Superior temporal gyrus (tissue), 1 donor: Measurements from ENCODE around the gene SERTAD2.
A peak's percentile ranks its signal among the peaks of the same experiment; 100 is the strongest.

ENCODE experiments used
- DNase-seq: peaks from one replicate; pipeline ENCODE4 v3.0.0-alpha.2; 2016; ENCODE audit errors: extremely low spot score

SERTAD2 gene

DNA sequence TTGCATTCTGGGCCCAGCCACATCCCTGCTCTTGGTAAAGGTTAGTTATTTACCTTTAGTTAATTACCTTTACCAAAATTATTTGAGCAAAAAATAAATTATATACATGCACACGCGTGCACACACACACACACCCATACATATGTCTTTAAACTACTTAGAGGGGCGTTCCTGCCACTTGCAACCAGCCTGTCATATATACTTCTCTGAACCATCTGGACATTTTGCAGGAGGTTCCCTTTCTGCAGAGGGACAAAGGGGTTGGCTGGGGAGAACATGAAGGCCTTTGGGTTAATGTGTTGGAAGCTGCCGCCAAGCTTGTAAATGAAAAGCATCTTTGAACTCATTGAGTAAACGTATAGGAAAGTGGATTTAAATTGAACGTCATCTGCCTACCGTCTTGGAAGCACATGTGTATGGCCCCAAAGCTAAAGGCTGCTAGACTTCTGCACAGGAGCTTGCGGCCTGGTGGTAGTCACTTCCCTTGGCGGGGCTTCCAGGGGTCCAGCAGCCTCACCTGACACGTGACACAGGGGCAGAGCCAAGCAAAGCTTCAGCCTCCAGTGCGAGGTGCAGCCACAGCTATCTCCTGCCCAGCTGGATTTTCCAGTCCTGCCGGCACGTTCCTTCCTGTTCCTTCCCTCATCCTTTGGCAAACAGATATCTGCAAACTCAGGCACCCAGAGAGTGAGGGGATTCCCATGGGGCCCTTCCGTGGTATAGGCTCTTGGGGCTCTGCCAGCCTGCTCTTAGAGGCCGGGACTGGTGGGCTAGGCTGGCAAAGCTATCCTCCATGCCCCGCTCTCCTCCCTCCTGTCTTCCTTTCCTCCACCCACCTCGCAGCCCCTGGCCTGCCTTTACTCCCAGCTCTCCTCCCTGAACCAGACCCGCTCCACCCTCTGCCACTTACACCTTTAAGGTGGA lies 46.1 kb downstream of the SERTAD2 start:
- DNase-seq = no peak

DNA sequence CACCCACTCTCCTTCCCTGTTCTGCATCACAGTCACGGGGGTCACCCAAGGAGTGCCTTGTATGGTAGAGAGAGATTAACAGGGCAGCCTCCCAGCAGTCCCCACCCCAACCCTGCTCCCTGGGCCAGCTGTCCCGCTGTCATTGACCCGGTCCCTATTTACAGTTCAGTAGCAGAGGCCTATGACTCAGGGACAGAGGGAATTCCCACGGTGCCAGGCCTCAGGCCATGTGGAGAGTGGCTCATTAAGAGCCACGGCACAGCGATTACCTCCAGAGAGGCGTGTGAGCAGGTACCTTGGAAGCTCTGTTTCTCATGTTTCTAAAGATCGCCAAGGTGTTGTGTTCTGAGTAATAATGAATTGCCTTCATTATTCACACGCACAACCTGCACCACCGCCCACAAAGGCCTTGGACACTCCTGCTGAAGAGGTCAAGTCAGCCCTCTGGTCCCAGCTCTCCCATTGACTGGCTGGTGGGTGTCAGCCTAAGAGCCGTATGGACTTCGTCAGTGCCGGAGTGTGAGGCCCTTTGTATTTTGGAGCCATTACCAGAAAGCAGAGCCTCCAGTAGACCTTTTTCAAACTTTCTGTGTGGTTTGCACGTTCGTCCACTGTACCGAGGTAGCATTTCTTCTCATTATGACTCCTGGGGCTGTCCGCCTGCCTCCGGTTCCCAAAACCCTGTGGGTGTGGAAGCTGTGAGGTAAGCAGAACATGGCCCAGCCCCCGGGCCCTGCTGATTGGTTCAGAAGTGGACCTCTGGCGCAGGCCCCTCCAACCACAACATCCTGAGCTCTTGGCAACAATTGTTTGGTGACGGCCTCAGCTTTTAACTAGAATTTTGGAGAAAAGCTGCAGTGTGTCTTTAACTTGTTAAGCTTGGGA lies 47.0 kb downstream of the SERTAD2 start:
- DNase-seq = no peak

DNA sequence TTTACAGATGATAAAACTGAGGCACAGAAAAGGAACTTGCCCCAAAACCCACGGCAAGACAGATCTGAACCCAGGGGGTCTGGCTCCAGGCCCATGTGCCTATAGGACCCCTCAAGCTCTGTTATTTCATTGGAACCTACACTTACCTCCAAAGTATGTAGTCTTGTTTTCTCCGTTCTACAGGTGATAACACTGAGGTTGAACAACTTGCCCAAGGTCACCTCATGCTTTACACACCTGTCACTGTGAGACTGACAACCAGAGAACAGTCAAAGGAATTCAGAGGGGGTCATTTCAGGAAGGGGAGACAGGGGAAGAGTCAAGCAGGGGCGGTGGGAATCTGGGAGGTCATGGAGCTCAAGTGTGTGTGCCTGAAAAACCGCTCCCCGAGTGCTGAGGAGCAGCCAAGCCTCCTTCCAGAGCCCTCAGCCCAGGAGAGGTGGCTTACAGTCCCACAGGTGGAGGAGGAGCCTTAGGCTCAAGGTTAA lies 47.7 kb downstream of the SERTAD2 start:
- DNase-seq = no peak

DNA sequence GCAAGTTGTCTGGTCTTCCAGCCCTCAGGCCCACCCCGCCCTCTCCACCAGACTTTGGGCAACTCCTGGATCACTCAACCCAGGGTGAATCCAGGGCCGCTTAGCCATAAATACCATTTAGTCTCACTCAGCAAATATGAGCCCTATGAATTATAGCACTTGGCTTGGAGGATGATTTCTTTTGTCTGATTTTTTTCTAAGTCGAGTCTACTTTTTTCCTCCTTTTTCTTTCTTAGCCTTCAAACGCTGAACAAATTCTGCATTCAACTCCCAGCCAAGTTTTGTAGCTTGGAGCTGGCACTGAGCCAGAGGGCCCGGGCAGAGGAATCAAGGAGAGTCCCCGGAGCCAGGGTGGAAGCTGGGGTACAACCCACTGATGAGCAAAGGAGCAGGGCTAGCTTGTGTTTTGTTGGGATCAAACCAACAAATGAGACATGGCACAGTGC lies 48.7 kb downstream of the SERTAD2 start:
- no peak for DNase-seq

DNA sequence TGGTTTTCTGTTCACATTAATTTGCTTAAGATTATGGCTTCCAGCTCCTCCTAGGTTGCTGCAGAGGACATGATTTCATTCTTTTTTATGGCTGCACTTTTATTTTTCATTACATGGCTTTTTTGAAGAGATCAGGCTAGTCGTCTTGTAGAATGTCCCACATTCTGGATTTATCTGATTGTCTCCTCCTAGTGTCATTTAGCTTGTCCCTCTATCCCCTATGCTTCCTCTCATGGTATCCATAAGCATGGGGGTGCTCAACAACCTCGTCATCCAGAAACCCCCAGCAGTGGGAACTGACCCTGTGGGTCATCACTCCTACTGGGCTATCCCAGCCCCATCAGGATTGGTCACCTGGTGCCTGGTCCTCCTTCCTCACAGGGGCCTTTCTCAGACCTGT lies 49.6 kb downstream of the SERTAD2 start:
- DNase-seq = no peak

DNA sequence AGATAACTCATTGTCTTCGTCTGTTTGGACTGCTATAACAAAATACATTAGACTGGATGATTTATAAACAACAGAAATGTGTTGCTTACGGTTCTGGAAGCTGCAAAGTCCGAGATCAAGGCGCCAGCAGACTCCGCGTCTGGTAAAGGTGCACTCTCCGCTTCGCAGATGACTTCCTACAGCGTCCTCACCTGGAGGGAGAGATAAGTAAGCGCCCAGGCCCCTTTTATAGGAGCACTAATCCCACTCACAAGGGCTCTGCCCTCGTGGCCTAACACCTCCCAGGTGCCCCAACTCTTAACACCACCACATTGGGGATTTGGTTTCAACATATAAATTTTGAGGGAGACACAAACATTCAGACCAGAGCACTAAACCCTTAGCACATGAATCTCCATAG lies 51.3 kb downstream of the SERTAD2 start:
- DNase-seq = no peak

DNA sequence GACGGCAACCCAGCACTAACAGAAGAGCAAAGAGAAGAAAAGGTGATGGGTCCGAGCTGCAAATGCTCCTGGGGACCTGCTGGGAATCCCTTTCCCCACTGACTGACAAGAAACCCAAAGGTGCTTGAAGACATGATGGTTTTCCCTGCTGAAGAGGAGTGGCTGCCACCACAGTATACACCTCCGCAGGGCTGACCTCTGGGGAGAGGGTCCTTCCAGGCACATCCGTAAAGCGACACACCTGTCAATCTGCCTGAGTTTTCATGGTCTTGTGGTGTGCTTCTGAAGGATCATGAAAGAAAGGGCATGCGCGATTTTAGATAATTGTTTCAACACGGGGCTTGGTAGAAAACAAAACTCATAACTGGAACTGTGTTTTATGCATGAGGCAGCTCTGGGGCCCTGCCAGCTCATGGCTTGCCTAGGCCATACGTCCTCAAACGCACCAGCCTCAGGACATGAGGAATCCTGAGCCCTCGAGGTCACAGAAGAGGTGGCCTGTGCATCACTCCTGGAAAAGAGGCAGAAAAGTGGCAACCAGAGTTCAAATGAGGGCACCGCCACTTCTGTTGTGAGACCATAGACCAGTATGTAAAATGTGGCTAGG lies 51.8 kb downstream of the SERTAD2 start:
- DNase-seq = no peak

DNA sequence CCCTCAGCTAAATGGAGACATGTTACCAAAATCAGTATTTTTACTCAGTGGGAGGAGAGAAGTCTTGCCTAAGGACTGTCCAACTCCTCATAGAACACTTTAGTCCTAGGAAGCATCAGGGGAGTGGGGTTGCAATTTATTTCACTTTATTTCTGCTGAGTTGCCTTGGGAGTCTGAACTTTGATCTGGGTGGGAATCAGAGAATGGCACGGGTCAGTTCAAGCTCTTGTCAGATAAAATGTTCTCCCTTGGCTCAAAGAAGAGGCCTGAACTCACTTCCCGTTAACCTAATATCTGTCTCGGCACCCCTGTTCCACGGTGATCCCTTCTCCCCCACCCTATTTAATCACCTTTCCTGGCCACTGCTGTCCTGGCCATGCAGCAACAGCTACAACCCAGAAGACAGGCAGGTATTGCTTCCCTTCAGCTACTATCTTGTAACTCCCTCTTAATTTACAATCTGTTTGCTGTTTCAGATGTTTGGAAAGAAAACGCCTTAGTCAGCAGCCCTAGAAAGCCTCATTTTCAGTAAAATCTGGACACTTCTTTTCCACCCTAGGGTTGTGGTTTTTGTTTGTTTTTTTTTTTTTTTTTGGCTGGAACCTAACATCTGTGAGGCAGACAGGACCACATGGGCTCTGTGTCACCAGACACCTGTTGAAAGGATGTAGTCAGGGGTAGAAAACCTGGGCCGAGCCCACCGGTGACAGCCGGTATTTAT lies 52.5 kb downstream of the SERTAD2 start:
- no peak for DNase-seq

DNA sequence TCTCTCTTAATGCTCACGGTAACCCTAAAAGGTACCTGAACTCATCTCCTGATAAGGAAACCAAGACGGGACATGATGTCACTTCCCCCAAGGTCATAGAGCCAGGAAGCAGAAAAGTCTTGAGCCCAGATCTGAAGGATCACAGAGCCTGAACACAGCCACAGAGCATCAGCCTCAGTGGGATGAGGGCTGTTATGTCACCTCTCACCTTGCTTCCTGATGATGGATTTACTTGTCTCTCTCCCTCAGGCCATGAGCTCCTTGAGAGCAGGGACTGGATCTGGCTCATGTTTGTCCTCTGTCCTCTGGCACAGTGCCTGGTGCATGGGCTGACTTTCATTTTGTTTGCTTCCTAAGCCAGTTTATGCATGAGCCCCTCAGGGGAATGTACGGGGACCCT lies 54.2 kb downstream of the SERTAD2 start:
- no peak for DNase-seq

DNA sequence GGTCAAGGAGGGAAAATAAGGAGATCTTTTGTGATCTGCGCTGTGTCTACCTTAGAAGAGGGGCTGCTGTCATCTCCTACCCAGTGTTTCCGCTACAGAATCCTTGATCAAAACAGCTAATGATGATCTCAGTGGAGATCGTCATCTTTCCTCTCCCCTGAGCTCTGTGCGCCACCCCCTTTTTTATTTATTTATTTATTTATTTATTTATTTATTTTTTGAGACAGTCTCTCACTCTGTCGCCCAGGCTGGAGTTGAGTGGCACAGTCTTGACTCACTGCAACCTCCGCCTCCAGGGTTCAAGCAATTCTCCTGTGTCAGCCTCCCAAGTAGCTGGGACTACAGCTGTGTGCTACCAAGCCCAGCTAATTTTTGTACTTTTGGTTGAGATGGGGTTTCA lies 55.5 kb downstream of the SERTAD2 start:
- no peak for DNase-seq

DNA sequence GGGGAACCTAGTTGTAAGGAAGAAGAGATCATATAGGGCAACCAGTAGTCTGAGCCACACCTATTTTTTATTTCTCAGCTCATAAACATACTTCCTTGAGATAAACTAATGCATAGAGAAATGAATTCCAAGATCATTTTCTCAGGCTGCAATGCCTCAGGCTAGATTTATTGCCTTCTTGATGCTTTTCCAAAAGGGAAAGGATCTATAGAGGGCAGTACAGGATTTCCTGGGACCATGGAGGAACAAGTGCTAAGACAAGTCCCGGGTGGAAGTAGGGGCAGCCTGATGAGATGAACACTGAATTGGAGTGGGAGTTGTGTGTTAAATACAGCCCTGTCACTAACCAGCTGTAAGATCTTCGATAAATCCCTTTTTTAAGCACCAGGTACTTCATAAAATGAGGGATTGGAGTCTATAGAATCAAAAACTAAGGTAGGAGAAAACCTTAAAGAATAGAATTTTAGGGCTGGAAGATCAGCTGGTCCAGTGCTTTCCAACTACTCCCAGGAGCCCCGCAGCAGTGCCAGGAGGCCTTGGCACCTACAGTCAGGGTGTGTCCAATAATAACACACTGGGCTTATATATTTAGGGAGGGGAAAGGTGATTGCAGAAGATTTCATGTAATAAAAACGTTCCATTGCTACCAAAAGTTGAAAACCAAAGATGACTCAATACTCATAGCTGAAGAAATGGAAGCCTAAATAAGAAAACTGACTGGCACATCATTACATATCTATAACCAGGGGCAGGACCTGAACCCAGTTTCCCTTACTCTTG lies 58.1 kb downstream of the SERTAD2 start:
- peak; percentile 68 for DNase-seq

DNA sequence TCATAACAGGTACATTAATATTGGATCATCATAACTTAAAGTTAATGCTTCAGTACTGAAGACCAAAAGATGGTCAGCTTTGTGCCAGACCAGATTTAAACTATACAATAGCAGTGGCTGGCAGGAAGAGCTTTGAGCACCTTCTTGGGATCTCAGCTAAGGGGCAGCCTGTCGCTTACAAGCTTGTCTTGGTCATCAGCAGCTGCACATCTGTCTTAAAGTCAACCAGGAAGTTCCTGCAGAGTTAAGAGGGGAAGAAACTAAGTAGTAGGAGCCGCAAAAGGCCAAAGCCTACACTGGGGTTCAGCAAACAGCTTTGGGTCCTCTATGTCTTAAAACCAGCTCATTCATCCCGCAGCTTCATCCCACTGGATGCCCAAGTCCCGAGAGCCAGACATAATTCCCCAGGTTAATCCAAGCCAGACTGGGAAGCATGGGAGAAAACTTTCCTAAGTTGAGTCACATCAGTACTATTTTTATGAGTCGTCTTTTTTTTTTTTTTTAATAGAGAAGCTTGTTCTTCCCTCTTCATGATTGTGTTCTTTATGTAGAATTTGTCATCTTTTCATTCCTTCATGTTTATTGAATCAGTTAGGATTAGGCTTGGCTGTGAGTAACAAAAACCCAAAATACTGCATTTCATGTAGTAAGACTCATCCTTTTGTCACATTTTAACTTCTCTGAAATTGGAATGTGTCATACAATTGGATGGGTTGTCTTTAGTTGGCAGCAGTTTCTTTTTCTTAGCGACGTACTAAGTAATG lies 59.3 kb downstream of the SERTAD2 start:
- DNase-seq = no peak

DNA sequence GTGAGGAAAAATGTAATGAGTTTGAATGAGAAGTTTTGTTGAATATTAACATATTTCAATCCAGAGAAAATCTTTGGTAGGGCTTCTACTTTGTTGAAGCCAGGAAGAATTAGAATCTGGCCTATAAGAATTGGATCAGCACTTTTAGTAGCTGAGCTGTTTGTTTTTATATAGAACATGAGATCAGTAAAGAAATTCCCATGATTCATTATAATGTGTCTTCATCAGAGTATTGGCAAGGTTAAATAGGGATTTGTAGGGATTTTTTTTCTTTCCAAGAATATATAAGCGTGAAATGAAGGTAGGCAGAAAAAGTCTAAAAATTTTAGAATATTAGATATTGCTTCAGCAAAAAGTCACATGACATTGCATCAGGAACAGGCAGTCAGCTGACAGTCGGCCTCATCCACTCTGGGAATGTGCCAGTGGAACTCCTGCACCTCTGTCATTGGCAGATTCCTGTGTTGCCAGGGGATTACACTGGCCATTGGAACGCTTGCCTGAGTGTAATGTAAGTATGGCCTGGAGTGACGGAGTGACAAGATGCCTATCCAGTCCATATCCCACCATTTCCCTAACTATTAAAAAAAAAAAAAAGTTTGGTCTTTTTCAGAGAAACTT lies 60.6 kb downstream of the SERTAD2 start:
- no peak for DNase-seq

DNA sequence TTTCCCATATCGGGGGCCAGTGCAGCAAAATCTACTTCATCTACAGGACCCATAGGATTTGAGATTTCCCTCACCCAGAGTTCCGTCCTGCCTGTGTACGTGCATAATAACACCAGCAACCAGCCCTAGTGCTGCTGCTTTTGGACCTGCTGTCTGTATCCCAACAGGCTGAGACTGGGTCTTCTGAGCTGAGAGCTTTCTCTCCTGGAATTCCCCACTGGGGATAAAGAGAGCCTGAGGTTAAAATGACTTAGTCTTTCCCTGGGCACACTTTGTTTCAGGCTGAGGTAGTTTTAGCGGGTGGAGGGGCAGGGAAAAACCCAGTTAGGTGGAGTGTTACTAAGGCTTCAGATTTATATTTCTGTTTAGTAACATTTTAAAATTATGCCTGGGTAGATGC lies 62.5 kb downstream of the SERTAD2 start:
- no peak for DNase-seq

DNA sequence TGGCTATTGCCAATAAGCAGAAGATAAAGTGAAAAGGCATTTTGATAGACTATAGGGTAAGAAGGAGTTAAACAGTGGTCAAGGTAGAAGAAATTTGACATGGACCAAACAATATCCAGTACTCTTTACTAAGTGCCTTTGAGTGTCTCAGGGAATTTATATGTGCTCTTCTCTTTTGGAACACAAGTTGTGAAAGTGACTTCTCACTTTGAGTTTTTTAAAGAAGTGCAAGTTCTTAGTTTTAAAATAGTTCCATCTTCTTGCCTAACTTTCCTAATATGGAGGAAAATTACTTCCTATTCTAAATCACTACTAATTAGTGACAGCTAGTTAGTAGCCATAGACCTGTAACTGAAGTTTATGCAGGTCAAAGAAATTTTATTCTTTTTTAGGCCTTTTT lies 66.2 kb downstream of the SERTAD2 start:
- DNase-seq = no peak

DNA sequence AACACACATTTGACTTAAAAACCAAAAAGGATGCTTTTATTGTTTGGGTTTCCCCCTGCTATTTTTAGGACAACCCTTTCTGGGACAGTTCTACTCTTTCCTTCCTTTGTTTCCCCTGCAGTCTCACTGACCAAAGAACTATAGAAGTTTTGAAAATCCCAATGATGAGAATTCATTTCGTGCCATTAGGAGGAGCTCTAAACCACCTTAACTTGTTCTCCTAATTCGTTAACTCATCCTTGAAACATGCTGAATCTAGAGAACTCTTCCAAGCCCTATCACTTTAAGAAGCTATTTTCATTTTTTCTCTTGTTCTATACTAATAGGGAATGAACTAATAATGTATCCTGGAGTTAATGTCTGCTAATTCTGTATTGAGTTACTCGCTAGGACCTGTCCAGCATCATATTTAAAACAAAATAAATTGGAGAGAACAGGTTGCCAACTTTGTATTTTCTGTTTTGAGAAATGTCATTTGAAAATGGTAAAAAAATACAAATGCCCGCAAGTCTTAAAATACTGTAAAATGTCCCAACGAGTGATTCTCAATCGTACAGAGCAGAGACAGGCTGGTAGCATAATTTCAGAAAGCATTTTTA lies 66.7 kb downstream of the SERTAD2 start:
- peak; percentile 88 for DNase-seq

DNA sequence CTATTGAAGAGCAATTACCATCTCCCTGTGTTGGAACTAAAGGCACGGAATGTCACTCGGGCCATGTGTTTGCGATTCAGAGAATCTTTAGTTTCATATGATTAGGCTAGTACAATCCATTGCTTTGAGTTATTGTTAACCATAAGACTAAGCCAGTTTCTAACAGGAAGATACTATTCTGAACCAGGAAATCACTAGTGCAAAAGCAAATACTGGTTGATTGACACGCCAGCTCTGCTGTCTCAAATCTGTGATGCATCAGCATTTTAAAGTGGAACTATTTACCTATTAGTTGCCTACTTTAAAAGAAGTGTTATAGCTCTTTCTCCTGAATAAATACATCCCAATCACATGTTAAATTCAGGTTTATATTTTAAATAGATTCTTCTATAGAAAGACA lies 67.7 kb downstream of the SERTAD2 start:
- DNase-seq = no peak

DNA sequence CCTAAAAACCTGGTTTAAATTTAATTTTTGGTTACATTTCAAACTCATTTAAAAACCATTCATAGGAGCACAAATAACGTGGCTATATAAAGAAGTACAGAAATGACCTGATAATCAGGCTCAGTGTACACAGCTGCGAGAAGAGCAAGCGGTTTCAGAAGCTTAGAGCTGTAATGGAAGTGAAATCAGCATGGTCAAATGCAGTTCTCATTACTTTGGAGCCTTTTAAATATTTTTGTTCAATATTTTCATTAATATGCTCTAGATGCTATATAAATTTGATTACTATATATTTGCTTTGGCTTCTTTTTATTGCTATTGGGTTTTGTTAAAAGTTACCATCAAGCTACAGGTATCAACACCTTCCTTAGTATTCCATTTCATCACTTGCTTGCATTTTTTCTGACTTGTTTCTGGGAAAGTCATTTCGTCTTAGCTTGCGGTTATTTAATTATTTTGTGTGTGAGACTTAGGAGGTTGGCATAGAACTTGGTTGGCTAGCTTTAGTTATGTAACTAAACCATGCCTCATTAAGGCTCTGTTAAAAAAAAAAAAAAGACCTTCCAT lies 70.9 kb downstream of the SERTAD2 start:
- DNase-seq = no peak
